ENCODE measurements around the gene FJX1. TPM values are rescaled to one million over a fixed set of nuclear protein-coding genes. Genes with fewer than 3 reads are reported as not detected.

FJX1 gene
- total RNA-seq, 1 experiment from 2014 or later: 13.7 TPM

DNA sequence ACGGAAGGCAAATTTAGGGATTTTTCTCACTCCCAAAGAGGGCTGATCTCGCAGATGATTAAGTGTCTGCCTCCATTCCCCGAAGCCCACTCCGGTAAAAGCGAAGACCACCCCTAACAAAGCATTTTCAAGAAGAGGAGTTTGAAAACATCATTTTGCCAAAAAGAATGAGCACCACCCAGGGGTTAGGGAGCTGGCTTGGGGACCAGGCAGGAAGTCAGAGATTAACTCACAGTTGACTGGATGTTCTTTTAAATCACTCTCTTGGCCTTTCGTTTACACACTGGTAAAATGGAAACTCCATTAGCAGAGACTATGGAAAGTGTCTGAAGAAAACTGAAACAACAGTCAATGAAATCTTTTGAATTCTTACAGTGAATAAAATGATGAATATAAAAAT is 36.5 kb downstream of the FJX1 start (continued):
- no peak for TF ChIP-seq CTCF (IDR thresholded peaks at IDR 0.05 in 2 of 3, conservative IDR thresholded peaks at IDR 0.05 in 1 of 3; ENCODE audit: borderline replicate concordance in 1 of 3, insufficient read depth in 1 of 3, low read depth in 2 of 3, low read length in 2 of 3)
- TF ChIP-seq JUND (IDR thresholded peaks at IDR 0.05): no peak

- no peaks in the 10 kb centered on the region for H3K27me3 ChIP-seq (ENCODE audit: insufficient read depth, low read length)
- no peak overlapping the region for H3K4me2 ChIP-seq (ENCODE audit: low read length)
- H4K20me1 ChIP-seq (ENCODE audit: insufficient read depth): no peaks in the 10 kb centered on the region
- intact Hi-C loops (cut with micrococcal nuclease): no loop called here
- H3K36me3 ChIP-seq (ENCODE audit: control insufficient read depth in 1 of 2, insufficient read depth in 2 of 2, low read length in 2 of 2): no peaks in the 10 kb centered on the region
- BruUV-seq (replicated peaks): no TSS peak
- H3K27ac ChIP-seq (ENCODE audit: low read depth, low read length): no peak overlapping the region
- no peaks in the 10 kb centered on the region for H3K79me2 ChIP-seq (ENCODE audit: insufficient read depth, low read length)
- DNase-seq (ENCODE audit: low read depth, low spot score) (no peak), ATAC-seq (no peak)
- H3K4me3 ChIP-seq (replicated peaks in 1 of 2; ENCODE audit: low read depth in 1 of 2, low read length in 2 of 2): no peak overlapping the region
- ChIA-PET CTCF (no interaction called here), POLR2A (no interaction called here), RAD21 (ENCODE audit: low non-redundant PET in 1 of 2, low total read pairs in 2 of 2, uncharacterized antibody in 2 of 2, unreplicated experiment in 2 of 2) (no interaction called here)
- H3K9me2 ChIP-seq (ENCODE audit: insufficient read depth): no peaks in the 10 kb centered on the region
- no peak for TF ChIP-seq SIN3A (IDR thresholded peaks at IDR 0.05; ENCODE audit: low read depth)
- no peak overlapping the region for H3K9ac ChIP-seq (ENCODE audit: low read length)
- no peaks in the 10 kb centered on the region for H3K9me3 ChIP-seq (ENCODE audit: control insufficient read depth in 1 of 2, insufficient read depth in 1 of 2, low read depth in 1 of 2, low read length in 2 of 2)
- H3K4me1 ChIP-seq (ENCODE audit: control insufficient read depth in 1 of 2, insufficient read depth in 2 of 2, low read length in 2 of 2): no peaks in the 10 kb centered on the region
- H2AFZ ChIP-seq (ENCODE audit: low read depth, low read length, poor library complexity, severe bottlenecking): no peak overlapping the region
Measured at GRCh38 chr11:35655254-35655653, 37.0 kb downstream of the FJX1 start.

- intact Hi-C loops (cut with micrococcal nuclease): no loop called here
- Histone ChIP-seq H2AFZ (ENCODE audit: low read depth, low read length, poor library complexity, severe bottlenecking) (no peak overlapping the region), H4K20me1 (ENCODE audit: insufficient read depth) (no peaks in the 10 kb centered on the region), H3K36me3 (ENCODE audit: control insufficient read depth in 1 of 2, insufficient read depth in 2 of 2, low read length in 2 of 2) (no peaks in the 10 kb centered on the region), H3K27me3 (ENCODE audit: insufficient read depth, low read length) (no peaks in the 10 kb centered on the region), H3K9me2 (ENCODE audit: insufficient read depth) (no peaks in the 10 kb centered on the region), H3K27ac (ENCODE audit: low read depth, low read length) (no peak overlapping the region), H3K4me3 (replicated peaks in 1 of 2; ENCODE audit: low read depth in 1 of 2, low read length in 2 of 2) (no peak overlapping the region), H3K4me1 (ENCODE audit: control insufficient read depth in 1 of 2, insufficient read depth in 2 of 2, low read length in 2 of 2) (no peaks in the 10 kb centered on the region), H3K9me3 (ENCODE audit: control insufficient read depth in 1 of 2, insufficient read depth in 1 of 2, low read depth in 1 of 2, low read length in 2 of 2) (no peaks in the 10 kb centered on the region), H3K9ac (ENCODE audit: low read length) (no peak overlapping the region), H3K79me2 (ENCODE audit: insufficient read depth, low read length) (no peaks in the 10 kb centered on the region), H3K4me2 (ENCODE audit: low read length) (no peak overlapping the region)
- DNase-seq (ENCODE audit: low read depth, low spot score): no peak
- ATAC-seq: no peak
- BruUV-seq (replicated peaks): no TSS peak
- RAD21 ChIA-PET (ENCODE audit: low non-redundant PET in 1 of 2, low total read pairs in 2 of 2, uncharacterized antibody in 2 of 2, unreplicated experiment in 2 of 2): no interaction called here
- POLR2A ChIA-PET: no interaction called here
- CTCF ChIA-PET: no interaction called here
- TF ChIP-seq EZH2phosphoT487 (IDR thresholded peaks at IDR 0.05; ENCODE audit: borderline replicate concordance) (no peak), ZBTB33 (IDR thresholded peaks at IDR 0.05; ENCODE audit: extremely low read depth, insufficient replicate concordance, low read length) (no peak), EGR1 (IDR thresholded peaks at IDR 0.05; ENCODE audit: low read depth) (no peak), JUND (IDR thresholded peaks at IDR 0.05) (no peak), SIN3A (IDR thresholded peaks at IDR 0.05; ENCODE audit: low read depth) (no peak), EZH2 (IDR thresholded peaks at IDR 0.05) (no peak), FOSL1 (IDR thresholded peaks at IDR 0.05; ENCODE audit: low read depth) (no peak), ZFX (IDR thresholded peaks at IDR 0.05) (no peak), RAD21 (IDR thresholded peaks at IDR 0.05; ENCODE audit: low read depth) (no peak)
- TF ChIP-seq, protein P1, sequence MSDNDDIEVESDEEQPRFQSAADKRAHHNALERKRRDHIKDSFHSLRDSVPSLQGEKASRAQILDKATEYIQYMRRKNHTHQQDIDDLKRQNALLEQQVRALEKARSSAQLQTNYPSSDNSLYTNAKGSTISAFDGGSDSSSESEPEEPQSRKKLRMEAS (IDR thresholded peaks at IDR 0.05): no peak
- TF ChIP-seq, protein P2, sequence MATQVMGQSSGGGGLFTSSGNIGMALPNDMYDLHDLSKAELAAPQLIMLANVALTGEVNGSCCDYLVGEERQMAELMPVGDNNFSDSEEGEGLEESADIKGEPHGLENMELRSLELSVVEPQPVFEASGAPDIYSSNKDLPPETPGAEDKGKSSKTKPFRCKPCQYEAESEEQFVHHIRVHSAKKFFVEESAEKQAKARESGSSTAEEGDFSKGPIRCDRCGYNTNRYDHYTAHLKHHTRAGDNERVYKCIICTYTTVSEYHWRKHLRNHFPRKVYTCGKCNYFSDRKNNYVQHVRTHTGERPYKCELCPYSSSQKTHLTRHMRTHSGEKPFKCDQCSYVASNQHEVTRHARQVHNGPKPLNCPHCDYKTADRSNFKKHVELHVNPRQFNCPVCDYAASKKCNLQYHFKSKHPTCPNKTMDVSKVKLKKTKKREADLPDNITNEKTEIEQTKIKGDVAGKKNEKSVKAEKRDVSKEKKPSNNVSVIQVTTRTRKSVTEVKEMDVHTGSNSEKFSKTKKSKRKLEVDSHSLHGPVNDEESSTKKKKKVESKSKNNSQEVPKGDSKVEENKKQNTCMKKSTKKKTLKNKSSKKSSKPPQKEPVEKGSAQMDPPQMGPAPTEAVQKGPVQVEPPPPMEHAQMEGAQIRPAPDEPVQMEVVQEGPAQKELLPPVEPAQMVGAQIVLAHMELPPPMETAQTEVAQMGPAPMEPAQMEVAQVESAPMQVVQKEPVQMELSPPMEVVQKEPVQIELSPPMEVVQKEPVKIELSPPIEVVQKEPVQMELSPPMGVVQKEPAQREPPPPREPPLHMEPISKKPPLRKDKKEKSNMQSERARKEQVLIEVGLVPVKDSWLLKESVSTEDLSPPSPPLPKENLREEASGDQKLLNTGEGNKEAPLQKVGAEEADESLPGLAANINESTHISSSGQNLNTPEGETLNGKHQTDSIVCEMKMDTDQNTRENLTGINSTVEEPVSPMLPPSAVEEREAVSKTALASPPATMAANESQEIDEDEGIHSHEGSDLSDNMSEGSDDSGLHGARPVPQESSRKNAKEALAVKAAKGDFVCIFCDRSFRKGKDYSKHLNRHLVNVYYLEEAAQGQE (IDR thresholded peaks at IDR 0.05; ENCODE audit: low read depth): no peak
Measured at GRCh38 chr11:35655856-35656255, 37.6 kb downstream of the FJX1 start.
